SHP77 (cell line): ENCODE measurements around the gene AGMO.
"Not testable (repeated sequence)": the region's sequence is repeated elsewhere in the genome, so short reads cannot be mapped to it uniquely, and the experiment has no call there.

Experiments
- DNase-seq, 2 experiments: peaks; one replicate each; lab custom pipeline; 2025; lab: John Stamatoyannopoulos, UW

Gene AGMO

GRCh38 chr7:15323550-15323949 lies 238.3 kb downstream of the AGMO start:
- peak; percentile 12 to 27 for DNase-seq

DNA sequence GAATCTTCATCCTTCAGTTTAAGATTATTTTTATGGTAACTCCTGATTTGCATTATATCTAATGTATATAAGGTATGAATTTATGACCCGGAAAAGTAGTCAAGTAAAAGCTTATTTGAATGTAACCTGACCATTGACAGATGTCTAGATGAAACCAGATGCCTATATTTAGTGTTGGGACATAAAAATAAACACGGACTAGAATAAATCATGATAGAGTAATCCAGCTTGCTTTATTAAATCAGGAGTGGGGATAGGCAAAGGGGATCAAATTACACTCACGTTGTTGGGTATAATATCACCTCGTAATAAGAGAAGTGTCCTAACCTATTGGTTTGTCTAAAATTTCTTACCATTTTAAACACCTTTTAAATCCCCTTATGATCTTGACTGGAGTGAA lies 244.6 kb downstream of the AGMO start:
- peak in 1 of 2 experiments; percentile 25 for DNase-seq

- DNase-seq, result no peak
These were observed 246.1 kb downstream of the AGMO start for GRCh38 chr7:15315678-15316077.

DNA sequence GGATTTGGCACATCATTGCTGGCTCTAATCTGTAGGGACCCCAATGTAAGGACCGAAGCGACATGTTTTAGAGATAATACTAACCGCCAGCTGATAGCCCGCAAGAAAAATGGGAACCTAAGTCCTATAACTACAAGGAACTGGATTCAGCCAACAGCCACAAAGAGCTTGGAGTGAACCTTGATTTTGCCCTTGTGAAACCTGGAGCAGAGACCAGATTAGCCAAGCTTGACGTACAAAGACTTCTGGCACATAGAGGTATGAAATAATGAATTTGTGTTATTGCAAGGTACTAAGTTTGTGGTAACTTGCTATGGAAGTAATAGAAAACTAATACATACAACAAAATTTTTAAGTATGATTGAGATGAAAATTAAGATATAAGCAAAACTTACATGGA lies 246.9 kb downstream of the AGMO start:
- no peak for DNase-seq

DNA sequence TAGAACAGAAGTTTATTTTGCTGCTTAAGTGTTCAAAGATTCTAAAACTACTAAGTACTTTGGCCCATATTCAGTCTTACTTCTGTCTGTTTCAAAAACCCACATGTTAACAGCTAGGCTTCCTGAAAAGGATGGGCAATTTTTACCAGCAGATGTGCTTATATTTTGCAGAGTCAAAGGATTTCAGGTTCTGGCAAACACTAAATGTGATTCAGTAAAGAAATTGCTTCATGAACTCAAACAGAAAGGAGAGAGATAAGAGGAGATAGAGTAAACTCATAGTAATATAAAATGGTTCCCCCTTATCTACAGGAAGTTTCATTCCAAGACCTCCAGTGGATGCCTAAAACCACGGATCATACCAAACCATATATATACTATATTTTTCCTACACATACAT lies 248.5 kb downstream of the AGMO start:
- no peak for DNase-seq

- DNase-seq, result peak; percentile 68 to 77
These were observed 251.9 kb downstream of the AGMO start for GRCh38 chr7:15309872-15310271.

DNA sequence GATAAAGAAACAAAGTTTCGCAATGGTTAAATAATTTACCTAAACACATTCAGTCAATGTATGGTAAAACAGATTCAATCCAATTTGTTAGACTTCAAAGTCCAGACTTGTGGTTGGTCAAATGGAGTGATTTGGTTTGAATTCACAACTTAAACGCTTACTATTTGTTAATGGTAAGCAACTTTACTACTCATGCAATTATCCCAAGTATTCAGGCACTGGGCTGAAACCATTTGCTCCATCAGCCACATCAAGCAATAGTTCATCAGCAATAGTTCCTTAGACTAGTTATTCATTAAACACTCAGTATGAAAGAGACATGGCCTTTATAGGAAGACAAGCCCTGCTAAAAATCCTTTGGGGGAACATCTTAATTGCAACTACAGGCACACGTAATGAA lies 253.0 kb downstream of the AGMO start:
- no peak for DNase-seq

DNA sequence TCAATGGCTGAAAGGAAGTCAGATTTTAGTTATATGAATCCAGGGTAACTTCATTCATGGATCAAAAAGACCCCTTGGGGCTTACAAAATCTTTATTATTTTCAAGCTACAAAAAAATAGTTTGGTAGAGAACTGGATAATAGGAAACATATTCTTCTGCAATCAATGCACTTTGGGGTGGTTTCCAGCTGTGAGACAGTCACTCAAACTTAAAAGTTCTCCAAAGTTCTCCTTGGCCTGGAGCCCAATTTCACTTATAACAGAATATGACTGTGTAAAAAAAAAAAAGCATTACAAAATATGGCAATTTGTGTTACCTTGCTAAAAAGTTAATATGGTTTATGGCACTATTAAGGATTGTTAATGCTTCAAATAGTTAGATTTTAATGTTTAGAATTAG lies 255.5 kb downstream of the AGMO start:
- no peak for DNase-seq

- DNase-seq, result peak; percentile 63 to 76
These were observed 256.7 kb downstream of the AGMO start for GRCh38 chr7:15305002-15305600.

DNA sequence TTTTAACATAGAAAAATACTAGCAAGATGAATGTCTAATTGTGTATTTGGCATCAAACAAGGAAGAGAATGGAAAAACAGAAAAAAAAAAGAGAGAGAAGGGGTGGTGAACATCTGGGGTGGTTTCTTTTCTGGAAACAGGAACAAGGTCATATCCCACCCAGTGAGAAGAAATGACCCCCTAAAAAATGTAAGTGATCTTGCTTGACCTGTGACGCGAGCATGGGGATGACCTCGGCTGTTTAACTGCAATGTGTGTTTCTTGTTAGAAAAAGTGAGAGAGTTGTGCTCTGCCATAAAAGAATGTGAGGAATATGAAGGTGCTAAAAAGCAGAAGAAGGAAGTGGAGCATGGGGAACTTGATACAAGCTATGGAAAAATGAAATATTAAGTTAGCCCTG lies 258.5 kb downstream of the AGMO start:
- DNase-seq, result no peak

DNA sequence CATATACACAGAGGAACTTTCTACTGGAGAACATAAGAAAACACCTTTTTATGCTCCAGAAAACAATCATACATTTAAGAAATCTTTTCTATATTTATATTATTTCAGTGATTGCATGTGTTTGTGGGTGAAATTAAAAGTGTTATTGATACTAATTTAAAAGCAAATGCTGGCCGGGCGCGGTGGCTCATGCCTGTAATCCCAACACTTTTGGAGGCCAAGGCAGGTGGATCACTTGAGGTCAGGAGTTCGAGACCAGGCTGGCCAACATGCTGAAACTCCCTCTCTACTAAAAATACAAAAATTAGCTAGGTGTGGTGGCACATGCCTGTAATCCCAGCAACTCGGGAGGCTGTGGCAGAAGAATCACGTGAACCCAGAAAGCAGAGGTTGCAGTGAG lies 260.8 kb downstream of the AGMO start:
- DNase-seq, result not testable (repeated sequence)

GRCh38 chr7:15292138-15292537 lies 269.7 kb downstream of the AGMO start:
- no peak for DNase-seq

GRCh38 chr7:15291699-15292098 lies 270.1 kb downstream of the AGMO start:
- peak; percentile 55 to 84 for DNase-seq

DNA sequence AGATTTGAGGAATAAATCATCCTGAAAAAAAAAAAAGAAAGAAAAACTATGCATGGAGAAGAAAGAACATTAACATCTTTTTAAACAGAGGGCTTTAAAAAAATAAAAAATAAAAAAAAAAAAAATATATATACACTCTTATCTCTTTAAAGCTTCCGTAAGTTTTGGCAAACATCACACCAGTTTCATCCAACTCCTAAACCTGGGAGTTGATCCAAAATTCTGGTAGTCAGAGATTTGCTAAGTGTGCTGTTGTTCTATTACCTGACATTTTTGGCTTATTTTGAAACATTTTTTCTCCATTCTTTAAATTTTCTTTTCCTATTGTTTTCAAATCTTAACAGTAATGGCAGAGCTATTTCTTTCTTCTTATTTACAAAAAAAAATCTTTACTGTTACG lies 273.1 kb downstream of the AGMO start:
- DNase-seq, result no peak

- no peak for DNase-seq
These were observed 277.4 kb downstream of the AGMO start for GRCh38 chr7:15284396-15284795.

- DNase-seq, result peak; percentile 46 to 77
These were observed 281.6 kb downstream of the AGMO start for GRCh38 chr7:15280078-15280733.

DNA sequence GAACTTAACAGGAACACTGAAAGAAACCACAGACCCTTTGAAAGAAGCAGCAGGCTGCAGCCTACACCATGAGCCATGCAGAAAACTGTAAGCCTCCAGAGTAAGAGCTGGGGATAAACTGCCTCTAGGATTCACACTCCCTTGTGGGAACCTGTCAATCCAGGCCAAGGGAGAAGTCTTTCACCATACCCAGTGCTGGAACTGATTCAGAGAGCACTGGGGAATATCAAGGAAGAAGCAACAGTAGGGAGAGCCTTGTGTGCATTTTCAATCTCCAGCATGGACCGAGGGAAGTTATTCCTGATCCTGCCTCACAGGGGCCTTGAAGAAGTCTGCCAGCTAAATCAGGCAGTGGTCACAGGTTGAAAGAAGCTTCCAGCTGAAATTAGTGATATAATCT lies 282.2 kb downstream of the AGMO start:
- no peak for DNase-seq

DNA sequence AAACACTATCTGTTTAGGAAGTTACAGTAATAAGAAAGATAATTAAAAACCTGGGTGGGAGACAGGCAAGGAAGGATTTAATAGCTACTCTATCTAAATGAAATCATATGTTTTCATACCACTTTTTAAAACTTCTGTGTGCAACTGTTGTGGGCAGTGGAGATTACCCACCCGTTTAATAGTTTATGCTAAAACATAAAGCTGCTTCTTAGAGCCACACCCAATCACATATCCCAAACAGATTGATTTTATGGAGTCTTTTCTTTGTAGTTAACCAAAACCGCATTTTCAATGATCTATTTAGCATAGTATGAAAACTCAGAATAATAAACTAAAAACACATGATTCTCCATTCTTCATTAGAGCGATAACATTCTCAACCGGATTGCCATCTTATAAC lies 304.1 kb downstream of the AGMO start:
- DNase-seq, result no peak

DNA sequence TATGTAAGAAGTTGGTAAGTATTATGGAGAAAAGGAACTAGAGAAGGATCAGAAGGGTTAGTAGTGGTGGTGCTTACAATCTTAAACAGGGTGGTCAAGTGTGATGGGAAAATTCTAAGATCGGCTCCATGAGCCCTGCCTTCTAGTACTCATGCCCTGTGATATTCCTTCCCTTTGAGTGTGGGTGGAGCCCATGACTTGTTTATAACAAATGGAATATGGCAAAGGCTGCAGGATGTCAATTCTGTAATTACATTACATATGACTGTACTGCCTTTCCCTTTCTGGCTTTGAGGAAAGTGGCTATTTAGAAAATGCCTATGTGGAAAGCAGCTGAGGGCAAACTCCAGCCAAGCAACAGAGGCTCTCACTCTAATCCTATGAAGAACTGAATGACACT lies 309.6 kb downstream of the AGMO start:
- DNase-seq, result no peak

DNA sequence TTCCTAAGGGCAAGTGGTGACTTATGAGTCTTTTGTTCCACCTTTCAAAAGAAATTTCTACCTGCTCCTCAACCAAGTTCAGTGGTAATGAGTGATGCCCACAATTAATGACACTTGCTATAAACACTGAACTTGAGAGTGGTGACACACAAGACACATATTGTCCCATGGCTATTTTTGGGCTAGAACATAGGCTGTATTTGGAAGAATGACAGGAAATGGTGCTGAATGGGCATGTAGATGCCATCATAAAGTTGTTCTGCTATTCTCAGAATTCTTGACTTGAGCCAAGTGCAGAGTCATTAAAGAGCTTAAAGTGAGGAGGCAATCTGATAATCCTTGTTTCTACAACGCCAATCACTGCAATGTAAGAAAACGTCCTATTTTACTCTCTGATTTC lies 313.3 kb downstream of the AGMO start:
- no peak for DNase-seq

GRCh38 chr7:15245831-15246230 lies 316.0 kb downstream of the AGMO start:
- DNase-seq, result no peak

DNA sequence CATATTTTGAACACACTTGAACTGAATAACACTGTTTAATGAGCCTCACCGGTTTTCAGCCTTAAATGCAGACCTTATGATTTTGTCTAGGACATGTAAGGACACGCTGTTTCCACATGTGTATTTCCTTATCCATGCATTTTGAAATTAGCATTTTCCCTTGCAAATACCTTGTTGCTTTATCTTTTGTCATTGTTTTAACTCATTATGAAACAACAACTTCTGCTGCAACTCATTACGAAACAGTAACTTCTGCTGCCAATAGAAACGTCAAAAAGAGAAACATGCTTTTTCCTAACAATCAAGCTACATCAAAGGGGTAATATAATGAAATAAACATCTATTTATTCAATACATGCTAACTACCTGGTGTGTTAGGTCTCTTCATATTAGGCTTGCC lies 322.0 kb downstream of the AGMO start:
- no peak for DNase-seq

- DNase-seq, result no peak
These were observed 324.9 kb downstream of the AGMO start for GRCh38 chr7:15236952-15237351.

DNA sequence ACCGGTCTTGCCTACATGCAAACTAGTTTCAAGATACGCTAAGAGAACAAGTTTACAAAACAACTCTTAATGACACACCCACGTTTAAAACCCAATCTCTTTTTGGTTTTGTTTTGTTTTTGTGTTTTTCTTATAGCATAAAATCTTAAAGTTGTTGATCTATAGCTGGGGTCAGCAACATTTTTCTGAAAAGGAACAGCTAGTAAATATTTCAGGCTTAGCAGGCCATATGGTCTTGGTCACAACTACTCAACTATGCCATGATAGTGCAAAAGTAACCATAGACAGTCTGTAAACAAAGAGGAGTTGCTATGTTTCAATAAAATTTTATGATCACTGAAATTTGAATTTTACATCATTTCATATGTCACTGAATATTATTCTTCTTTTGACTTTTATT lies 327.4 kb downstream of the AGMO start:
- no peak for DNase-seq
